MM.1S (cell line): ENCODE measurements around the gene POGK.

Source experiments
- DNase-seq: peaks from one replicate; pipeline ENCODE4 v3.0.0-alpha.2; 2015
- H2AFZ ChIP-seq: fragments of 300-600 bp; sonication (generic); 2 replicates; pipeline ENCODE4 v1.6.0; 2016; ENCODE audit warnings: antibody characterized with exemption, low read length
- H3F3A ChIP-seq: fragments of 300-600 bp; sonication (generic); 2 replicates; pipeline ENCODE4 v1.6.1; 2016; ENCODE audit warnings: mild to moderate bottlenecking, antibody characterized with exemption, low read length, moderate library complexity, mixed read lengths; ENCODE audit not compliant: insufficient read depth
- H3K27ac ChIP-seq: fragments of 300-600 bp; sonication (generic); 2 replicates; pipeline ENCODE4 v1.5.1; 2016; ENCODE audit warnings: mild to moderate bottlenecking, low read length
- H3K27me3 ChIP-seq: fragments of 300-600 bp; sonication (generic); replicated peaks from 2 replicates; pipeline ENCODE4 v1.6.0; 2016; ENCODE audit warnings: low read length; ENCODE audit not compliant: insufficient read depth
- H3K36me3 ChIP-seq: fragments of 300-600 bp; sonication (generic); replicated peaks from 2 replicates; pipeline ENCODE4 v1.6.1; 2016; ENCODE audit warnings: mild to moderate bottlenecking, low read length, mixed read lengths; ENCODE audit not compliant: insufficient read depth
- H3K4me1 ChIP-seq: fragments of 300-600 bp; sonication (generic); 2 replicates; pipeline ENCODE4 v1.6.1; 2016; ENCODE audit warnings: low read length, mixed read lengths
- H3K4me2 ChIP-seq: fragments of 300-600 bp; sonication (generic); 2 replicates; pipeline ENCODE4 v1.6.0; 2016; ENCODE audit warnings: low read depth, low read length
- H3K4me3 ChIP-seq: fragments of 300-600 bp; sonication (generic); 2 replicates; pipeline ENCODE4 v1.5.1; 2016; ENCODE audit warnings: low read length, mixed read lengths
- H3K79me2 ChIP-seq: fragments of 300-600 bp; sonication (generic); 2 replicates; pipeline ENCODE4 v1.6.1; 2016; ENCODE audit warnings: mixed run types, low read length, mixed read lengths
- H3K9ac ChIP-seq: fragments of 300-600 bp; sonication (generic); 2 replicates; pipeline ENCODE4 v1.6.1; 2016; ENCODE audit warnings: low read length, mixed read lengths
- H3K9me2 ChIP-seq: fragments of 300-600 bp; sonication (generic); replicated peaks from 2 replicates; pipeline ENCODE4 v1.6.1; 2016; ENCODE audit warnings: mild to moderate bottlenecking, low read length, mixed read lengths; ENCODE audit not compliant: insufficient read depth
- H3K9me3 ChIP-seq: fragments of 300-600 bp; sonication (generic); replicated peaks from 2 replicates; pipeline ENCODE4 v1.6.1; 2016; ENCODE audit warnings: mild to moderate bottlenecking, low read length, mixed read lengths; ENCODE audit not compliant: insufficient read depth
- H4K20me1 ChIP-seq: fragments of 300-600 bp; sonication (generic); 2 replicates; pipeline ENCODE4 v1.6.1; 2016; ENCODE audit warnings: mild to moderate bottlenecking, low read length, moderate library complexity, mixed read lengths; ENCODE audit not compliant: insufficient read depth
- CTCF ChIP-seq: fragments of 300-600 bp; sonication (generic); IDR thresholded peaks from 2 replicates; pipeline ENCODE4 v1.5.1; 2016; ENCODE audit warnings: antibody characterized with exemption, low read length, mixed read lengths
- EZH2 ChIP-seq: fragments of 300-600 bp; sonication (generic); optimal IDR thresholded peaks from 2 replicates; pipeline ENCODE3; 2017; ENCODE audit warnings: low read depth, mild to moderate bottlenecking, antibody characterized with exemption, low read length, mixed read lengths
- EZH2phosphoT487 ChIP-seq: fragments of 300-600 bp; sonication (generic); IDR thresholded peaks from 2 replicates; pipeline ENCODE4 v1.6.1; 2018; ENCODE audit warnings: antibody characterized with exemption, low read length

Gene POGK

GRCh38 chr1:166865926-166866325, 26.7 kb downstream of the POGK start:
- Histone ChIP-seq H3K27ac (no peak overlapping the region), H3K4me3 (no peak overlapping the region), H4K20me1 (no peaks in the 10 kb centered on the region), H3K4me1 (peaks cover 6% of the 10 kb centered on the region; the same call in 1 of the 2 replicates), H3K79me2 (peaks cover 51% of the 10 kb centered on the region), H3K36me3 (peaks cover 20% of the 10 kb centered on the region), H3K27me3 (no peaks in the 10 kb centered on the region), H3K4me2 (no peak overlapping the region), H3K9me3 (no peaks in the 10 kb centered on the region), H3K9ac (no peak overlapping the region), H2AFZ (no peak overlapping the region), H3K9me2 (no peaks in the 10 kb centered on the region), H3F3A (no peaks in the 10 kb centered on the region)
- TF ChIP-seq EZH2 = no peak
- TF ChIP-seq CTCF = no peak
- TF ChIP-seq EZH2phosphoT487 = no peak
- DNase-seq = no peak

- Histone ChIP-seq H3K4me3 (no peak overlapping the region), H4K20me1 (no peaks in the 10 kb centered on the region), H2AFZ (no peak overlapping the region), H3K9ac (no peak overlapping the region), H3K9me3 (no peaks in the 10 kb centered on the region), H3K4me2 (no peak overlapping the region), H3K79me2 (peaks cover 74% of the 10 kb centered on the region), H3K27me3 (no peaks in the 10 kb centered on the region), H3K36me3 (peaks cover 8% of the 10 kb centered on the region; the same call in 1 of the 2 replicates), H3K27ac (no peak overlapping the region; the same call in 1 of the 2 replicates), H3K9me2 (no peaks in the 10 kb centered on the region), H3K4me1 (peaks cover 6% of the 10 kb centered on the region; the same call in 1 of the 2 replicates), H3F3A (no peaks in the 10 kb centered on the region)
- TF ChIP-seq EZH2phosphoT487 (no peak), EZH2 (no peak), CTCF (no peak)
- no peak for DNase-seq
These were observed 29.4 kb downstream of the POGK start for GRCh38 chr1:166868639-166869038.

DNA sequence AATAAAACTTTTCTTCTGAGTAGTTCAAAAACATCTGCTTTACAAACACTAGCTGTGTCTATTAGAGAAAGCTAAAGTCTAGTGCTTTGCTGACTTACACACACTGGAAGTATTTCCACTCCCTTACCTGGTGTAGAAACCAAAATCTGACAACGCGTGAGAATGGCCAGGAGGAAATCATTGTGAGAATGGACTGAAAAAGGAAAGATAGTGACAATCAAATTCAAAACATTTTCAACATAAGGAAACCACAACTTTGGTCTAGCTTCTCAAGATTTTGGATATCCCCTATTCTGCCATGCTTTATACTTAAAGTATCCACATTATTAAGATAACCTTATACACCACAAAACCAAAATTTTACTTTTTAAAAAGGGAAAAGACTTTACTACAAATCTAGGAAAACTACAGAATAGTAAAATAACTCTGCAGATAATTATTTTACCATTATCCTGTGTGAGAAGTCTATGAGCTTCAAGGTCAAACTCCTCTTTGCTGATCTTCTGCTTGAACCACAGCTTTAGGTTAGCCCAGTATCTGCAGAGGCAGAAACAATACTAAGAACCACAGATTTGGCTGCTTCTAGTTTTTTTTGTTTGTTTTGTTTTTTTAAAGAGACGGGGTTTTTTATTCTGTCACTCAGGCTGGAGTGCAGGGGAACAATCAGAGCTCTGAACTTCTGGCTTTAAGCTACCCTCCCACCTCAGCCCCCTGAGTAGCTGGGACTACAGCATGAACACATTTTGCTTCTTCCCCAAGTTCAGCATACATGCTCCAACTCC, 30.2 kb downstream of the POGK start:
- DNase-seq = peak; percentile 52
- Histone ChIP-seq H3K4me3 (no peak overlapping the region), H3K4me2 (0 out of 2 replicates have a peak overlapping the region, but pooled peaks have one; percentile 4), H4K20me1 (no peaks in the 10 kb centered on the region), H2AFZ (no peak overlapping the region), H3F3A (no peaks in the 10 kb centered on the region), H3K27me3 (no peaks in the 10 kb centered on the region), H3K36me3 (peaks cover 8% of the 10 kb centered on the region; the same call in 1 of the 2 replicates), H3K27ac (peak overlapping the region; percentile 13; the same call in 1 of the 2 replicates), H3K9me3 (no peaks in the 10 kb centered on the region), H3K9me2 (no peaks in the 10 kb centered on the region), H3K79me2 (peaks cover 76% of the 10 kb centered on the region), H3K9ac (no peak overlapping the region), H3K4me1 (peaks cover 6% of the 10 kb centered on the region)
- TF ChIP-seq EZH2 = no peak
- no peak for TF ChIP-seq CTCF
- no peak for TF ChIP-seq EZH2phosphoT487
